ENCODE results near the gene NCKIPSD.

Gene NCKIPSD

DNA sequence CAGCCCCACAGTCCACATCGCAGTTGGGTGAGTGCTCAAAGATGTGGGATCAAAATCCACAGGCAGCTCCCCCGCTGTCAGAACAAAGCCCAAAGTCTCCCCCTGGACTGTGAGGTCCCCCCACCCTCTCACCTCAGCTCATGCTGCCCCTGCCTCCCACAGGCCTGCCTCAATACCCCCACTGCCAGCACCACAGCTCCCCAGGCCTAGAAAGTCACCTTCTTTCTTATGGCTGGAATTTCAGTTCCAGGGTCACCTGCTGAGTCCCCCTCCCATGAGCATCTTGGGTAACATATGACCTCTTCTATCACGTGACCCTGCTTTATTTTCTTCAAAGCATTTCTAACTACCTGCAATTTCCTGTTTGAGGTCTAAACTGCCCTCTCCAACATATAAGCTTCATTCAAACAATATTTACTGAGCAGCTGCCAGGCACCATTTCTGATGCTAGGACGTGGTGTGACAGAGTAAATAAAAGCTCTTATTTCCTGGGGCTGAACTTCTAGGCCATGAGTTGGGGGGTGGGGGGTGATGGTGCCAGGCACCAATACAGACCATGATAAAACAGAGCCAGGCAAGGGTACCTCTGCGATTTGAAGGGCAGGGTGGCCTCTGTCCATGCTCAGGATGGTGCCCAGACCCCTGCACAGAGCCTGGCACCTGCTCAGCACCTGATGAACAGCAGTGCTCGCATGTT is 61.7 kb downstream of the NCKIPSD start:
- DNase-seq (ENCODE audit: low read depth, low spot score), result no peak
